LNCaP clone FGC (cell line): ENCODE measurements around the gene TRHDE.

ENCODE experiments used
- DNase-seq: peaks from one replicate; pipeline ENCODE4 v3.0.0-alpha.2; 2011; ENCODE audit warnings: low read depth
- H3K4me3 ChIP-seq: 2 replicates; pipeline ENCODE4 v1.5.1; 2011; ENCODE audit warnings: mild to moderate bottlenecking, low read depth, low read length, control low read depth
- CTCF ChIP-seq: IDR thresholded peaks from 2 replicates; pipeline ENCODE4 v1.5.1; 2012; ENCODE audit warnings: mild to moderate bottlenecking; ENCODE audit not compliant: control insufficient read depth, insufficient read depth; ENCODE audit errors: extremely low read depth

TRHDE gene

GRCh38 chr12:72297666-72298065 is 25.5 kb downstream of the TRHDE start:
- TF ChIP-seq CTCF, result no peak
- no peak for DNase-seq

GRCh38 chr12:72300728-72301127 is 28.6 kb downstream of the TRHDE start:
- TF ChIP-seq CTCF, result no peak
- DNase-seq, result no peak
- no peak overlapping the region for H3K4me3 ChIP-seq

More at GRCh38 chr12:72297666-72298065, 25.5 kb downstream of the TRHDE start:
- H3K4me3 ChIP-seq, result no peak overlapping the region

GRCh38 chr12:72304751-72305150 is 32.6 kb downstream of the TRHDE start:
- DNase-seq, result no peak
- TF ChIP-seq CTCF, result no peak
- no peak overlapping the region for H3K4me3 ChIP-seq

DNA sequence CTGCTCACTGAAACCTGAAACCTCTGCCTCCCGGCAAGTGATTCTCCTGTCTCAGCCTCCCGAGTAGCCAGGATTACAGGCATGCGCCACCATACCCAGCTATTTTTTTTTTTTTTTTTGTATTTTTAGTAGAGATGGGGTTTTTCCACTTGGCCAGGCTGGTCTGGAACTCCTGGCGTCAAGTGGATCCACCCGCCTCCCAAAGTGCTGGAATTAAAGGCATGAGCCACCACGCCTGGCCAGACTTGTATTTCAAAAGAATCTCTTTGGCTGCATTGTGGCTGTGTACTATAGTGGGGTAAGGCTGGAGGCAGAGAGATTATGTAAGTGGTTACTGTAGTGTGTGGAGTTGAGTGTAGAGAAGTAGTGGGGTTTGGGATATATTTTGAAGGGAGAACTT is 35.1 kb downstream of the TRHDE start:
- DNase-seq, result no peak
- no peak overlapping the region for H3K4me3 ChIP-seq
- TF ChIP-seq CTCF, result no peak

DNA sequence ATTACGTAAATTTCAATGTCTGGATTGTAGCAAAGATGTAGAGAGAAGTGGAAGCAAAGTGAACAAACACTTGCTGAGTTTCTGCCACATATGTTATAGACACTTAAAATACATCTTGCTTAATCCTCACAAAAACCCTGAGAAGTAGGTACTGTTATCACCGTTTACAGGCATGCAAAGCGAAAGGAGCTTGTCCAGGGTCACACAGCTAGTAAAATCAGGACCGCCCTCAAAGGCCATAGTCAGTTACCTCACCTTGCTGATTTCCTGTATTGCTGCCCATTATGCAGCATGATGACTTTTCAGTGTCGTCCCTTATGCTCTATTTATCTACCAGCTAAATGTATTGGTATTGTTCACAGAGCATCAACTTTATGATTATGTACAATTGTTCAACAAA is 39.8 kb downstream of the TRHDE start:
- no peak for DNase-seq
- no peak for TF ChIP-seq CTCF
- H3K4me3 ChIP-seq, result no peak overlapping the region

DNA sequence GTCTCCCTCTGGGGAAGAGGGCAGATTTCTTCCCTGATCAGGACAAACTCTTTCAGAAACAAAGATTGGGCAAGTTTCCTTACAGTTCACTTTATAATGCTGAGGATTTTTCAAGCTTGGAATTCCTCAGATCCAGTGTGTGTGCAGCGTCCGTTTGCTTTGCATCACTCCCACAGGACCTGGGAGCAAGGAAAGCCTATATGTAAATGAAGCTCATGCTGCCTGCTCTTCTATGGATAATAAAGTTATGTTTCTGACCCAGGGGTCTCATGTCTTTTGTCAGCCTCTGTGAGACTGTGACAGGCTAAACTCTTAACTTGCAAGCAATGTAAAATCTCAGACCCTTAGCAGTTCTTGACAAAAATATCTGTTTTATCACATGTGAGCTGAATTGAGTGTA is 41.6 kb downstream of the TRHDE start:
- TF ChIP-seq CTCF, result no peak
- DNase-seq, result no peak
- H3K4me3 ChIP-seq, result no peak overlapping the region

DNA sequence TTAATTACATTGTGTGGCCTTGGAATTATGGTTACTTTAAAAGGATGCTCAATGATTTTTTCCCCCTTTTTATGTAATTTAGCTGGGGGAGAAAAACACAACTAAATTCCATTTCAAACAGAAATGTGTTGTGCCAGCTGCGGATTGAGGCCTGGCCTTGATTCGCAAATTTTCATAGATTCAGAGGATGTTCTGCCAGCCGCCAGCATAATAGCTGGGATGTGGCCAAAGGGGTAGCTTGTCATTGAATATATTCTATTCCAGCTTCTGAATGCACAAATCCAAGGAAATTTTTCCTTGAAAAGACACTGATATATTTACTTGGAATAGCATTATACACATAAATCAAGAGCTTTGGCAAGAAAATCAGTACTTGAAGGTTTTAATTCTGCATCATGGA is 43.7 kb downstream of the TRHDE start:
- no peak for TF ChIP-seq CTCF
- H3K4me3 ChIP-seq, result no peak overlapping the region
- no peak for DNase-seq
